GM13976 (cell line): ENCODE measurements around the gene PTTG1.

Experiments
- DNase-seq: peaks from one replicate; pipeline ENCODE4 v3.0.0; 2012; ENCODE audit warnings: low spot score
- in situ Hi-C: fragments of 300-500 bp; cut with MboI; formaldehyde crosslinking; loops from one replicate; pipeline ENCODE4 v1.12.0; 2022; ENCODE audit warnings: low sequenced_read_pairs, mixed read lengths, inconsistent platforms; ENCODE audit not compliant: unreplicated experiment
- TF ChIP-seq, protein P1 (sequence below): IDR thresholded peaks from 2 replicates; pipeline ENCODE4 v1.5.1; 2012; ENCODE audit warnings: borderline replicate concordance, mild to moderate bottlenecking; ENCODE audit not compliant: insufficient read depth; ENCODE audit errors: extremely low read depth, missing control alignments, control extremely low read depth

PTTG1 gene

GRCh38 chr5:160472482-160472881 lies 50.8 kb downstream of the PTTG1 start:
- in situ Hi-C loops, result no loop called here
- TF ChIP-seq, protein P1, sequence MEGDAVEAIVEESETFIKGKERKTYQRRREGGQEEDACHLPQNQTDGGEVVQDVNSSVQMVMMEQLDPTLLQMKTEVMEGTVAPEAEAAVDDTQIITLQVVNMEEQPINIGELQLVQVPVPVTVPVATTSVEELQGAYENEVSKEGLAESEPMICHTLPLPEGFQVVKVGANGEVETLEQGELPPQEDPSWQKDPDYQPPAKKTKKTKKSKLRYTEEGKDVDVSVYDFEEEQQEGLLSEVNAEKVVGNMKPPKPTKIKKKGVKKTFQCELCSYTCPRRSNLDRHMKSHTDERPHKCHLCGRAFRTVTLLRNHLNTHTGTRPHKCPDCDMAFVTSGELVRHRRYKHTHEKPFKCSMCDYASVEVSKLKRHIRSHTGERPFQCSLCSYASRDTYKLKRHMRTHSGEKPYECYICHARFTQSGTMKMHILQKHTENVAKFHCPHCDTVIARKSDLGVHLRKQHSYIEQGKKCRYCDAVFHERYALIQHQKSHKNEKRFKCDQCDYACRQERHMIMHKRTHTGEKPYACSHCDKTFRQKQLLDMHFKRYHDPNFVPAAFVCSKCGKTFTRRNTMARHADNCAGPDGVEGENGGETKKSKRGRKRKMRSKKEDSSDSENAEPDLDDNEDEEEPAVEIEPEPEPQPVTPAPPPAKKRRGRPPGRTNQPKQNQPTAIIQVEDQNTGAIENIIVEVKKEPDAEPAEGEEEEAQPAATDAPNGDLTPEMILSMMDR, result no peak
- no peak for DNase-seq

- in situ Hi-C loops, result no loop called here
- TF ChIP-seq, protein P1, result no peak
- no peak for DNase-seq
Observed at GRCh38 chr5:160473681-160474080, 52.0 kb downstream of the PTTG1 start.

- in situ Hi-C loops, result no loop called here
- DNase-seq, result no peak
- TF ChIP-seq, protein P1, result no peak
Observed at GRCh38 chr5:160474084-160474483, 52.4 kb downstream of the PTTG1 start.

- TF ChIP-seq, protein P1, result no peak
- in situ Hi-C loops, result loop anchor here (5.0 kb wide), 1 partner anchor 39 kb away; no protein-coding TSS in a partner anchor
- DNase-seq, result no peak
Observed at GRCh38 chr5:160475864-160476438, 54.3 kb downstream of the PTTG1 start.

- in situ Hi-C loops, result loop anchor here (5.0 kb wide), 1 partner anchor 40 kb away; no protein-coding TSS in a partner anchor
- TF ChIP-seq, protein P1, result no peak
- DNase-seq, result no peak
Observed at GRCh38 chr5:160477266-160477970, 55.8 kb downstream of the PTTG1 start.

GRCh38 chr5:160478163-160478562 lies 56.5 kb downstream of the PTTG1 start:
- TF ChIP-seq, protein P1, result no peak
- no peak for DNase-seq
- in situ Hi-C loops, result loop anchor here (5.0 kb wide), 1 partner anchor 41 kb away; no protein-coding TSS in a partner anchor
